ENCODE measurements around the gene EYA2. TPM values are rescaled to one million over a fixed set of nuclear protein-coding genes. Genes with fewer than 3 reads are reported as not detected.

EYA2 gene
- total RNA-seq, 1 donor from 2014 or later = 15.4 TPM

DNA sequence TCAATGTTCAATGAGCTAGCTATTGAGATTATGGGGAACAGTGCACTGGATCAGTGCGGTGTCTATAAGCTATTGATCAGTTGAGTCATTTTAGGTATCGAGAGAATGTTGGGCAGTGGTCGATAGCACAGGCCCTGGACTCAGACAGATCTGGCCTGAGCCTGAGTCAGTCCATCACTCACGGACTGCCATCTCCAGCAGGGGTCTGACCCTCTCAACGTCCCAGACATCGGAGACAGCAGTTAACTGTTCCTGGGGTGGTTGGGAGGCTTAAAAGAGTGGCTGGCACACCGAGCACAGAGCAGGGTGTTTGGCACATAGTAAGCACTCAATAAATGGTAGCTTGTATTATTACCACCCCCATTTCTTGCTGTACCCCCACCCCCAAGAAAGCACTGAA, 9.3 kb downstream of the EYA2 start:
- Histone ChIP-seq H3K4me1 (peaks cover 0 to 6% of the 10 kb centered on the region in 2 donors), H3K27ac (no peak overlapping the region), H3K27me3 (no peaks in the 10 kb centered on the region), H3K4me3 (no peak overlapping the region), H3K36me3 (no peaks in the 10 kb centered on the region), H3K9me3 (no peaks in the 10 kb centered on the region)
- no peak for DNase-seq (ENCODE audit: low spot score in 2 of 2)
- intact Hi-C loops (cut with DNase I) = loop anchor here (10.0 kb wide), 1 partner anchor 221 kb away; no protein-coding TSS in a partner anchor
- TF ChIP-seq, protein P1, sequence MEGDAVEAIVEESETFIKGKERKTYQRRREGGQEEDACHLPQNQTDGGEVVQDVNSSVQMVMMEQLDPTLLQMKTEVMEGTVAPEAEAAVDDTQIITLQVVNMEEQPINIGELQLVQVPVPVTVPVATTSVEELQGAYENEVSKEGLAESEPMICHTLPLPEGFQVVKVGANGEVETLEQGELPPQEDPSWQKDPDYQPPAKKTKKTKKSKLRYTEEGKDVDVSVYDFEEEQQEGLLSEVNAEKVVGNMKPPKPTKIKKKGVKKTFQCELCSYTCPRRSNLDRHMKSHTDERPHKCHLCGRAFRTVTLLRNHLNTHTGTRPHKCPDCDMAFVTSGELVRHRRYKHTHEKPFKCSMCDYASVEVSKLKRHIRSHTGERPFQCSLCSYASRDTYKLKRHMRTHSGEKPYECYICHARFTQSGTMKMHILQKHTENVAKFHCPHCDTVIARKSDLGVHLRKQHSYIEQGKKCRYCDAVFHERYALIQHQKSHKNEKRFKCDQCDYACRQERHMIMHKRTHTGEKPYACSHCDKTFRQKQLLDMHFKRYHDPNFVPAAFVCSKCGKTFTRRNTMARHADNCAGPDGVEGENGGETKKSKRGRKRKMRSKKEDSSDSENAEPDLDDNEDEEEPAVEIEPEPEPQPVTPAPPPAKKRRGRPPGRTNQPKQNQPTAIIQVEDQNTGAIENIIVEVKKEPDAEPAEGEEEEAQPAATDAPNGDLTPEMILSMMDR (IDR thresholded peaks at IDR 0.05) = no peak

DNA sequence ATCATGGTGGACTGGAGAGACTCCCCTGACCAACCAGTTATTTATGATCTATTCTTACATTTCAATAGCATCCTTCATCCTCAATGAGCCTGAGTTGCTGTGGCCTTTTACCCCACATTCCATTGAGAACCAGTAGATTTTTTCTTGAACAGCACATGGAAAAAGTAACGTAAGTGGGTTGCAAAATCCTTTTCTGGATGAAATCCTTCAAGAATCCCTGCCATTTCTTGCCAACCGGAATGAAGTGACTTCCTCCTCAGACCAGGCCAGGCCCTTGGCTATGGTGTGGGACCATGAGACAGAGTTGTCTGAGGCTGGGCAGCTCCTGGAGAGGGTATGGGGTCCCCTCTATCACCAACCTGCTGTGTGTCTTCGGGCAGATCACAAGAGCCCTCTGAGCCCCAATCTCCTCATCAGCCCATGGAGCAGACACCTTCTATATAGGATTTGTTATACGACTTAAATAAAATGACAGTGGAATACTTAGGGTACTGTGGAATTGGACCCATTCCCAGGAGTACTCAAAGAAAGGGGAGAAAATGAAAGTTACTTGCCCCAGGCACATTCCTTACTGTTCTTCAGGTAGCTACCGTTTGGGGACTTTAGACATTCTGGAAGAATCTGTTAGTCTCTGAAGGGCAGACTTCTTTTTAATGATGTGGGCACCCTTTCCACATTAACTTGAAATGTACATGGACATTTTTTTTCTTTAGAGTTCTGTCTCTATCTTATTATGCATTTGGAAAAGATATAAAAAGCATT, 10.9 kb downstream of the EYA2 start:
- Histone ChIP-seq H3K27ac (peak overlapping the region; percentile 50 to 53), H3K9me3 (no peaks in the 10 kb centered on the region), H3K36me3 (no peaks in the 10 kb centered on the region), H3K27me3 (no peaks in the 10 kb centered on the region), H3K4me3 (no peak overlapping the region), H3K4me1 (peaks cover 0 to 6% of the 10 kb centered on the region in 2 donors)
- intact Hi-C loops (cut with DNase I) = loop anchor here (10.0 kb wide), 1 partner anchor 219 kb away; no protein-coding TSS in a partner anchor
- TF ChIP-seq, protein P1 (IDR thresholded peaks at IDR 0.05) = no peak
- no peak for DNase-seq (ENCODE audit: low spot score in 2 of 2)

- H3K27ac ChIP-seq = no peak overlapping the region
- no peaks in the 10 kb centered on the region for H3K27me3 ChIP-seq
- intact Hi-C loops (cut with DNase I) = no loop called here
- no peaks in the 10 kb centered on the region for H3K9me3 ChIP-seq
- H3K36me3 ChIP-seq = no peaks in the 10 kb centered on the region
- H3K4me3 ChIP-seq = no peak overlapping the region
- TF ChIP-seq, protein P1 (IDR thresholded peaks at IDR 0.05) = no peak
- H3K4me1 ChIP-seq = peaks cover 0 to 6% of the 10 kb centered on the region in 2 donors
- DNase-seq (ENCODE audit: low spot score in 2 of 2) = no peak
Observed at GRCh38 chr20:46913329-46914044, 18.8 kb downstream of the EYA2 start.

- peak in 1 of 2 donors; percentile 75 for DNase-seq (ENCODE audit: low spot score in 2 of 2)
- no peaks in the 10 kb centered on the region for H3K36me3 ChIP-seq
- no peaks in the 10 kb centered on the region for H3K27me3 ChIP-seq
- H3K27ac ChIP-seq = peak overlapping the region; percentile 59 to 60
- intact Hi-C loops (cut with DNase I) = no loop called here
- no peaks in the 10 kb centered on the region for H3K9me3 ChIP-seq
- no peak overlapping the region for H3K4me3 ChIP-seq
- H3K4me1 ChIP-seq = peaks cover 0 to 6% of the 10 kb centered on the region in 2 donors
- TF ChIP-seq, protein P1 (IDR thresholded peaks at IDR 0.05) = no peak
Observed at GRCh38 chr20:46914789-46915379, 20.2 kb downstream of the EYA2 start.

DNA sequence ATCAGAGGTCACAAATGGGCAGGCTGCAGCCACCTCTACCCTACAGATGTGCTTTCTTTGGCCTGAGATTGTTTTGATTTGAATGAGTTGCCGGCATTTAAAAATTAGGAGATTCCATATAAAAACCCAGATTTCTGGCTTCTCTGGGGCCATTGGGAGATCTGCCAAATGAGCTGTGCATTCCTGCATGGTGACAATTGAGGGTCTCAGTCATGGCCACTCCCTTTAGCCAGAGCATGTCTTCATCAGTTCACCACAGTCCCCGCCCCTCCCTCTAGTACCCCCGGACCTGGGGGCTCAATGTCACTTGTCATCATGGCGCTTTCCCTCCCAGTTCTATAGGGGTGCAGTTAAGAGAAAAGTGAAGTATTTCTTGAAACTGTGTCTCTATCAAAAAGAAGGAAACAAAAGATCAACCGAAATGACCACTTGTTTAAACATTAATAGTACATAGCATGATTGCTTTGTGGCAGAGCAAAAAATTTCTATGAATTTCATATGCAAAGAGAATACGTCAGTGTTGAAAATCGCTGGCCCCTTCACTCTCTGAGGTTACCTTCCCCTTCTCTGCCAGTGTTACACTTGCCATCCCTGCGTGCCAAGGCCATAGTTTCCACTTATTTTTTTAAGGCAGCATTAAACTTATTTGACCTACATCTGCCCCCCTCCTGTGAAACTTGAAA, 21.1 kb downstream of the EYA2 start:
- Histone ChIP-seq H3K4me3 (no peak overlapping the region), H3K9me3 (no peaks in the 10 kb centered on the region), H3K27me3 (no peaks in the 10 kb centered on the region), H3K36me3 (no peaks in the 10 kb centered on the region), H3K4me1 (peaks cover 0 to 6% of the 10 kb centered on the region in 2 donors), H3K27ac (peak overlapping the region; percentile 59 to 60)
- intact Hi-C loops (cut with DNase I) = no loop called here
- peak in 1 of 2 donors; percentile 46 for DNase-seq (ENCODE audit: low spot score in 2 of 2)
- TF ChIP-seq, protein P1 (IDR thresholded peaks at IDR 0.05) = no peak
